ENCODE data around the gene KCNF1. TPM values are rescaled to one million over a fixed set of nuclear protein-coding genes. Genes with fewer than 3 reads are reported as not detected.

Gene KCNF1
- total RNA-seq, 1 donor from 2014 or later, result 3.1 TPM

DNA sequence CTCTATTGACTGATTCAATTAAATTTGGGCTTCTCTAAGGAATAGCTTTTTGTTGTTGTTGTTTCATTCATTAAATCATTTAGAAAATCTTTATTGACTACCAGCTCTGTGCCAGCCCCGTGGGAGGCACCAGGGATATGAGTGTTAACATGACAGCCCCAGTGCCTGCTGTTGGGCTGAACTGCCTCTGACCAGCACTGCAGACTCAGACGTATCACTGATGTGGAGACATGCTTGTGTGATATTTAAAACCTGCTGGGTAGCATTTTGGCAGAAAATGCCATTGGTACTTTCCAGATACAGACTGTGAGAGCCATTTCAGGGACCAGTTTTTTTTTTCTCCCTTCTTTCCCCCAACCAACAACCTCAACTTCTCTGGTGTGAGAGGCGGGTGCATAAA is 38.6 kb upstream of the KCNF1 start:
- Histone ChIP-seq H3K4me3 (ENCODE audit: low read depth, low read length) (no peak overlapping the region), H3K36me3 (ENCODE audit: control insufficient read depth, insufficient read depth, low read length) (no peaks in the 10 kb centered on the region), H3K27me3 (ENCODE audit: control insufficient read depth, insufficient read depth, low read length) (peaks cover 5% of the 10 kb centered on the region)
- no peak for DNase-seq (ENCODE audit: low read depth)
- TF ChIP-seq CTCF (IDR thresholded peaks at IDR 0.05; ENCODE audit: insufficient read depth, low read length, poor library complexity, severe bottlenecking), result no peak

- TF ChIP-seq CTCF (IDR thresholded peaks at IDR 0.05; ENCODE audit: insufficient read depth, low read length, poor library complexity, severe bottlenecking), result no peak
- Histone ChIP-seq H3K27me3 (ENCODE audit: control insufficient read depth, insufficient read depth, low read length) (peaks cover 5% of the 10 kb centered on the region), H3K4me3 (ENCODE audit: low read depth, low read length) (no peak overlapping the region), H3K36me3 (ENCODE audit: control insufficient read depth, insufficient read depth, low read length) (no peaks in the 10 kb centered on the region)
- no peak for DNase-seq (ENCODE audit: low read depth)
Observed at GRCh38 chr2:10873790-10874437, 37.8 kb upstream of the KCNF1 start.

DNA sequence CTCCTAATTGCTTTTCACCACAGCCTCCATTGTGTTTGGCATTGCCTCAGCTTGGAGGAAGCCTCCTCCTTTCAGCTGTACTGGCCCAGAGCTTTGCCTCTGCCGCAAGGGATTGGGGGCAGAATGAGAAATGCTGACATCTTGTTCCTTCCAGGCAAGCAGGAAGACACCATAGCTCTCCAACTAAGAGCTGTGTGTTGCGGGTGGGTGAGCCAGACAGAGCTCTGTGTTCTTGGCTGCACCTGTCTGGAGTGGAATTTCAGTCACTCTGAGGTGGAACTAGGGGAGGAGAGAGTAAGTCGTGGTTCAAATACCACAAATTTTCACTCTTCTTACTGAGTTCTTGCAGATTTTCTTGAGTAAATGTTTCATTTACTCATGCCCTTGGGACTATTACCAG is 36.6 kb upstream of the KCNF1 start:
- no peak for DNase-seq (ENCODE audit: low read depth)
- no peak for TF ChIP-seq CTCF (IDR thresholded peaks at IDR 0.05; ENCODE audit: insufficient read depth, low read length, poor library complexity, severe bottlenecking)
- no peak overlapping the region for H3K4me3 ChIP-seq (ENCODE audit: low read depth, low read length)
- H3K27me3 ChIP-seq (ENCODE audit: control insufficient read depth, insufficient read depth, low read length), result peaks cover 5% of the 10 kb centered on the region
- no peaks in the 10 kb centered on the region for H3K36me3 ChIP-seq (ENCODE audit: control insufficient read depth, insufficient read depth, low read length)

DNA sequence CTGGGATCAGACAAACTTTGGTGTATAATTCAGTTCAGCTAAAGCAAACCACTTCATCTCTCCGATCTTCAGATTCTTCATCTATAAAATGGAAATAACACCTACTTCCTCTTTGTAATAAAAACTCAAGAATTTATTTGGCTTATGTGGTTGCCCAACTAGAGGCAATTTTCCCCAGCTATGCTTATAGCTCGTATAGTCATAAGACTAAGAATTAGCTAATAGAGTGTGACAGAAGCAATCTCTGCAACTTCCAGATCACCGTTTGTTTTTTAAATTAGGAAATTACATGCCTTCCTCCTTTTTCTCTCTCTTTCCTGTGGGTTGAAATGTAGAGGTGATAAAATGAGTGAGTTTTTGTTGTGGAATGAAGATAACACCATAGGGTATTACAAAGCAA is 35.3 kb upstream of the KCNF1 start:
- no peak for DNase-seq (ENCODE audit: low read depth)
- TF ChIP-seq CTCF (IDR thresholded peaks at IDR 0.05; ENCODE audit: insufficient read depth, low read length, poor library complexity, severe bottlenecking), result no peak
- Histone ChIP-seq H3K4me3 (ENCODE audit: low read depth, low read length) (no peak overlapping the region), H3K27me3 (ENCODE audit: control insufficient read depth, insufficient read depth, low read length) (peaks cover 5% of the 10 kb centered on the region), H3K36me3 (ENCODE audit: control insufficient read depth, insufficient read depth, low read length) (no peaks in the 10 kb centered on the region)

DNA sequence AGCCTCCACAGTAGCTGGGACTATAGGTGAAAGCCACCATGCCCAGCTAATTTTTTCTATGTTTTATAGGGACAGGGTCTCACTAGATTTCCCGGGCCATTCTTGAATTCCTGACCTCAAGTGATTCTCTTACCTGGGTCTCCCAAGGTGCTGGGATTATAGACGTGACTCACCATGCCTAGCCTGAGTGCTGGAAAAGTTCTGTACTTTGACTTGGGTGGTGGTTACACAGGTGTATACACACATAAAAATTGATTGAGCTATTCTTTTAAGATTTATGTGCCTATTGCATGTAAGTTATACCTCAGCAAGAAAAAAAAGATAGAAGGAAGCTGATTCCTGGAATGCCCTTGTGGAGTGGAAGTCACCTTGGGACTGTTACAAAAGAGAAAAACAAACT is 34.8 kb upstream of the KCNF1 start:
- Histone ChIP-seq H3K4me3 (ENCODE audit: low read depth, low read length) (no peak overlapping the region), H3K27me3 (ENCODE audit: control insufficient read depth, insufficient read depth, low read length) (peaks cover 5% of the 10 kb centered on the region), H3K36me3 (ENCODE audit: control insufficient read depth, insufficient read depth, low read length) (no peaks in the 10 kb centered on the region)
- no peak for TF ChIP-seq CTCF (IDR thresholded peaks at IDR 0.05; ENCODE audit: insufficient read depth, low read length, poor library complexity, severe bottlenecking)
- no peak for DNase-seq (ENCODE audit: low read depth)

- Histone ChIP-seq H3K36me3 (ENCODE audit: control insufficient read depth, insufficient read depth, low read length) (no peaks in the 10 kb centered on the region), H3K4me3 (ENCODE audit: low read depth, low read length) (no peak overlapping the region), H3K27me3 (ENCODE audit: control insufficient read depth, insufficient read depth, low read length) (peaks cover 5% of the 10 kb centered on the region)
- TF ChIP-seq CTCF (IDR thresholded peaks at IDR 0.05; ENCODE audit: insufficient read depth, low read length, poor library complexity, severe bottlenecking), result no peak
- DNase-seq (ENCODE audit: low read depth), result no peak
Observed at GRCh38 chr2:10877651-10878111, 34.1 kb upstream of the KCNF1 start.

All from kidney epithelial cell (primary cell).